Mesenteric fat pad (tissue), 1 donor: ENCODE data around the gene GIMD1. TPM values are rescaled to one million over a fixed set of nuclear protein-coding genes. Genes with fewer than 3 reads are reported as not detected.

Source experiments
- DNase-seq: peaks from one replicate; pipeline ENCODE4 v3.0.0-alpha.2; 2020; ENCODE audit warnings: low spot score
- total RNA-seq: library from RNA; stranded (reverse); fragmentation: NEBNext Ultra II Directional; extraction: Animal tissue kit (Norgen Biotek cat#: 25700); gene quantifications from one replicate; pipeline ENCODE4 v1.2.1, GENCODE V29; 2021
- donor health status: DM: yes; HTN: yes; CAD: no.

GIMD1 gene
- total RNA-seq, 1 donor from 2014 or later = not detected

DNA sequence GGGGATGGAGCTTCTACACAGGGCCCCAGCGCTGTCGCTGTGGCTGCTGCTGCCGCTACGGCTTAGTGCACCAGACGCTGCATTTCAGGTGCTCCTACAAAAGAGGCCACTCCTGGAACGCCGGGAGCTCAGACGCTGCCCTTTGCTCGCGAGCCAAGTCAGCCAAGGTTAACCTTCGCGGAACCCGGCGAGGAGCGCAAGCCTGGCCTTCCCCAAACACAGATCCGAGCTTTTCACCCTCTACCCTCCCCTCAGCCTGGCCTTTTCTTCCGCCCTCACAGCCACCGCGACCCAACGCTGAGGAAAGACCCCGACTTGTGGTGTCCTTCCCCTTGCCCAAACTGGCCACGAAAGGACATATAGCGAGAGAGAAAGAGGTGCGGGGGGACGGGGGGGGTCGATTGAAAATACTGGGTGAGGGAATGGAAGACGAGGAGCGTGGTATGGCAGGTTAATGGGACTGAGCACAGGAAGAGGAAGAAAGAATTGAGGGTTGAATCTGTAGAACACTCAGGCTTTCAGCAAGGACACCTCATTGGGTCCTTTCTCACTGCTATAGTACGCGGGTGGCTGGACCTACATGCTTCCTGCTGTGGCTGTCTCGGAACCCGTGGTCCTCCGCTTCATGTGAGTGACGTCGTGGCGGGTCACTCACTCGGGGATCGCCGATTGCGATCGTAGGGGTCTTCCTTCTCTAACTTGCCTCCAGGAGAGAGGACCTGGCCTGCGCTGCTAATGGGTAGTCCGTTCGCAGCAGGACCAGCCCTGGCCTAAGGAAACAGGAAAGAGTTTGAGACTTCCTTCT, 52.4 kb downstream of the GIMD1 start, which contains the start of the genes AIMP1 and TBCK:
TSS of gene AIMP1 (plus strand) at position 583 of the 805 bp plus-strand sequence. CDS start 8,460 bp downstream, outside the sequence.
TSS of gene TBCK (minus strand) at position 242 of the 805 bp plus-strand sequence. CDS start 7,249 bp downstream, outside the sequence.
- peak; percentile 95 for DNase-seq

DNA sequence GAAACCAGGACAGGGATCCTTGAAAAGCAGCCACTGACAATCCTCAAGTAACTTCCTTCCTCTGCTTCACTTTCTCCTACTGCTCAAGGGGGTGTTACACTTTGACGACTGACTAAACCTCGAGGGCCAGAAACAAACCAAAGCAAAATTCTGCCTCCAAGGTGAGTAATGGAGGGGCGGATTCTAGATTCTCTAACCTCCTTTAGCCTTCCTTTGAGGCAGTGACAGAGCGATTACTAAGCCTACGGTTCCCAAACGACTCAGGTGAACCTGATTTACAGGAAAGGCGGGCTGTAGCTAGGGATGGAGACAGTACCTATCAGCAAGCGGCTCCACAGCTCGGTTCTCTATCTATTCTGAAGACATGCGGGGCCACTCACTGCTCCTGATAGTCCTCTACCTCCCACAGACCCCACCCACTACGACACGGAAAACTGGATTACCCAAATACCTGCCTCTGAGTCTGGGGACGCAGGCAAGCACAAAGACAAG, 53.1 kb downstream of the GIMD1 start:
- no peak for DNase-seq

DNA sequence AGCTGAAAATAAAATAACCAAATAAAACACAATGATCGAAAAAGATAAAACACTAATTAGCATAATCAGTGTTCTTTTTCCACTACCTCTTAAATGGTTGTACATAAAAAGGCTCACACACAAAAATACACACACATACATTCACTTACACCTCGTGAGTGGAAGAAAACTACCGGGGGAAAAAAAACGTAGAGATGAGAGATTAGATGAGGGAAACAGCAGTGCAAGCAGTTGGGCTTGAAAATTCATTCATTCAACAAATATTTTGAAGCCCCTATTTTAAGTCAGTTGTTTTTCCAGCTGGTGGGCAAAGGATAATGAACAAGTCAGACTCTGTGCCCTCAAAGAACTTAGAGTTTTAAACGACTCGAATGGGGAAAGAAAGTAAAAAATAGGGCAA, 53.6 kb downstream of the GIMD1 start:
- no peak for DNase-seq

DNA sequence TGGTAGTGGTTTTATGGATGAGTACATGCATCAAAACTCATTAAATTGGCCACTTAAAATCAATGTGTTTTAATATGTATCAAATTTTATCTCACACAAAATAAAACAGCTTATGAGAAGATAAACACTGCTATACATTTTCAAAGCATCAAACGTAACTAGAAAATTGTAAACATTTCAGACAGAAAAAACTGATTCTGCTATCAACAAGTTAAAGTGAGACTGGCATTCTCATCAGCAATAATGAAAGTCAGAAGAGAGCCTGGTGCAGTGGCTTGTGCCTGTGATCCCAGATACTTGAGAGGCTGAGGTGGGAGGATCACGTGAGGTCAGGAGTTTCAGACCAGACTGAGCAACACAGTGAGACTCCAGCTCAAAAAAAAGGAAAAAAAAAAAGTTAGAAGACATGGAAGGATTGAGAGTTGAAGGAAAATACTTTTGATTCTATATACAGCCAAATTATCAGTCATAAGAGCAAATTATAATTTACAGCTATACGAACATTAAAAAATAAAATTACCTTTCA, 55.5 kb downstream of the GIMD1 start:
- DNase-seq = no peak

DNA sequence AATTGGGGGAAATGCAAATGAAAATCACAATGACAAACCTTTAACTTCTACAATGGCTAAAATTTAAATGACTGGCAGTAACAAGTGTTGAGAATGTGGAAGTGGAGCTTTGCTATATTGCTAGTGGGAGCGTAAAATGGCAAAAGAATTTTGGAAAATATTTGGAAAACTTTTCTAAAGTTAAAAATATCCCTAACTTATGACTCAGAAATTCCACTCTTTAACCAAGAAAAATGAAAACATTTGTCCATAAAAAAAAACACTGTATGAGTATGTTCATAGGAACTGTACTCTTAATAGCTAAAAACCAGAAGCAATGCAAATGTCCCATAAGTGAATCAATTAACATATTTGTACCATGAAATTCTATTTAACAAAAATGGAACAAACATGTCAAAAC, 56.2 kb downstream of the GIMD1 start:
- no peak for DNase-seq

Other genes with a start within 250 kb of the GIMD1 start
- 34.9 TPM for gene TBCK, start 52.6 kb downstream of the GIMD1 start, total RNA-seq
- gene AIMP1, start 52.2 kb downstream of the GIMD1 start, total RNA-seq = 38.8 TPM